HepG2 (cell line): ENCODE data around the gene SNRPD2. TPM values are rescaled to one million over a fixed set of nuclear protein-coding genes. Genes with fewer than 3 reads are reported as not detected.

Experiments
- AGO1 ChIP-seq: fragments of 200-400 bp; formaldehyde crosslinking; IDR thresholded peaks from 2 replicates; pipeline ENCODE4 v1.6.1; 2017; ENCODE audit warnings: mild to moderate bottlenecking, low read depth, low read length, moderate library complexity; ENCODE audit not compliant: poor library complexity, severe bottlenecking
- BORCS8-MEF2B ChIP-seq: sonication (generic); formaldehyde crosslinking; IDR thresholded peaks from 2 replicates; pipeline ENCODE4 v1.8.0; 2022; ENCODE audit warnings: mild to moderate bottlenecking, missing genetic modification reagents
- HNRNPL ChIP-seq: fragments of 200-400 bp; formaldehyde crosslinking; IDR thresholded peaks from 2 replicates; pipeline ENCODE4 v1.6.1; 2017; ENCODE audit warnings: mild to moderate bottlenecking, low read depth, low read length
- HNRNPUL1 ChIP-seq: fragments of 200-400 bp; formaldehyde crosslinking; IDR thresholded peaks from 2 replicates; pipeline ENCODE4 v1.6.1; 2017; ENCODE audit warnings: low read depth, mild to moderate bottlenecking, low read length, moderate library complexity
- IRF9 ChIP-seq: sonication (generic); formaldehyde crosslinking; IDR thresholded peaks from 2 replicates; pipeline ENCODE4 v1.8.0; 2022; ENCODE audit warnings: missing genetic modification reagents, mild to moderate bottlenecking, borderline replicate concordance
- IRX3 ChIP-seq: sonication (generic); formaldehyde crosslinking; IDR thresholded peaks from 2 replicates; pipeline ENCODE4 v1.8.1; 2023; ENCODE audit warnings: mild to moderate bottlenecking, low read depth, missing genetic modification reagents, borderline replicate concordance
- KLF15 ChIP-seq: sonication (generic); formaldehyde crosslinking; IDR thresholded peaks from 2 replicates; pipeline ENCODE4 v1.8.1; 2023; ENCODE audit warnings: borderline replicate concordance, mild to moderate bottlenecking, inconsistent platforms, missing genetic modification reagents, mixed read lengths
- KMT2B ChIP-seq: IDR thresholded peaks from 2 replicates; pipeline ENCODE4 v1.6.1; 2016; ENCODE audit warnings: missing genetic modification reagents, missing compliant biosample characterization
- MBD4 ChIP-seq: IDR thresholded peaks from 2 replicates; pipeline ENCODE4 v1.6.1; 2012; ENCODE audit warnings: low read length, inconsistent platforms, borderline replicate concordance
- NR2C2 ChIP-seq: sonication (generic); formaldehyde crosslinking; IDR thresholded peaks from 2 replicates; pipeline ENCODE4 v1.4.0; 2020; ENCODE audit warnings: missing genetic modification reagents, mild to moderate bottlenecking, moderate library complexity, borderline replicate concordance
- PCBP2 ChIP-seq: fragments of 200-400 bp; formaldehyde crosslinking; optimal IDR thresholded peaks from 2 replicates; pipeline ENCODE3; 2018; ENCODE audit warnings: low read length, low read depth; ENCODE audit not compliant: poor library complexity, severe bottlenecking
- RARG ChIP-seq: sonication (generic); formaldehyde crosslinking; IDR thresholded peaks from 2 replicates; pipeline ENCODE4 v1.4.0; 2020; ENCODE audit warnings: low read depth, mild to moderate bottlenecking, missing genetic modification reagents
- REXO4 ChIP-seq: sonication (generic); formaldehyde crosslinking; IDR thresholded peaks from 2 replicates; pipeline ENCODE4 v1.8.0; 2022; ENCODE audit warnings: missing genetic modification reagents, mild to moderate bottlenecking, borderline replicate concordance
- SIX4 ChIP-seq: sonication (generic); formaldehyde crosslinking; IDR thresholded peaks from 2 replicates; pipeline ENCODE4 v1.4.0; 2020; ENCODE audit warnings: missing genetic modification reagents
- ZBTB7A ChIP-seq: sonication (generic); formaldehyde crosslinking; IDR thresholded peaks from 2 replicates; pipeline ENCODE4 v1.8.0; 2022; ENCODE audit warnings: mild to moderate bottlenecking, missing genetic modification reagents
- ZNF460 ChIP-seq: sonication (generic); formaldehyde crosslinking; IDR thresholded peaks from 2 replicates; pipeline ENCODE4 v1.5.1; 2020; ENCODE audit warnings: missing genetic modification reagents, mild to moderate bottlenecking, borderline replicate concordance
- ZNF543 ChIP-seq: sonication (generic); formaldehyde crosslinking; IDR thresholded peaks from 2 replicates; pipeline ENCODE4 v1.4.0; 2020; ENCODE audit warnings: mild to moderate bottlenecking, missing genetic modification reagents
- ZNF614 ChIP-seq: IDR thresholded peaks from 2 replicates; pipeline ENCODE4 v1.6.1; 2018; ENCODE audit warnings: missing biosample characterization, missing genetic modification reagents, inconsistent platforms, borderline replicate concordance
- ZNF720 ChIP-seq: sonication (generic); formaldehyde crosslinking; IDR thresholded peaks from 2 replicates; pipeline ENCODE4 v1.4.0; 2020; ENCODE audit warnings: missing genetic modification reagents
- ZNF749 ChIP-seq: sonication (generic); formaldehyde crosslinking; IDR thresholded peaks from 2 replicates; pipeline ENCODE4 v1.8.0; 2022; ENCODE audit warnings: mild to moderate bottlenecking, missing genetic modification reagents, moderate library complexity, borderline replicate concordance
- polyA plus RNA-seq, 8 experiments: library from polyadenylated mRNA; depleted of rRNA in 3 of 8; stranded (reverse) in 7 of 8; unstranded in 1 of 8; fragments of >200 nt; fragmentation: Illumina TruSeq in 4 of 8; extraction: Trizol in 4 of 8; gene quantifications; 2 replicates each; pipeline versions ENCODE4 v1.2.1 to v1.2.3, GENCODE V29; 2011 to 2016; ENCODE audit warnings: low read depth in 4 of 8, missing spikeins in 1 of 8, mixed read lengths in 1 of 8; ENCODE audit not compliant: insufficient read depth in 1 of 8
- total RNA-seq, 5 experiments: library from RNA; depleted of rRNA; stranded (reverse); fragments of >200 nt; fragmentation: Illumina TruSeq; extraction: Trizol; gene quantifications; 2 replicates each; pipeline ENCODE4 v1.2.3, GENCODE V29; 2016; ENCODE audit warnings: low read depth in 1 of 5
- TF ChIP-seq, protein P1 (sequence below): sonication (generic); formaldehyde crosslinking; IDR thresholded peaks from 2 replicates; pipeline ENCODE4 v1.5.0; 2020; ENCODE audit warnings: missing genetic modification reagents
- TF ChIP-seq, protein P2 (sequence below): sonication (generic); formaldehyde crosslinking; IDR thresholded peaks from 2 replicates; pipeline ENCODE4 v1.5.0; 2020; ENCODE audit warnings: mild to moderate bottlenecking, missing genetic modification reagents, moderate library complexity
- TF ChIP-seq, protein P3 (sequence below): sonication (generic); formaldehyde crosslinking; IDR thresholded peaks from 2 replicates; pipeline ENCODE4 v1.5.0; 2020; ENCODE audit warnings: mild to moderate bottlenecking, missing genetic modification reagents

Gene SNRPD2
- total and polyA plus RNA-seq, 2 of the 13 experiments (the other 11 are each of a cell fraction or from before 2014, with no cell fraction given), result 299 to 485 TPM

DNA sequence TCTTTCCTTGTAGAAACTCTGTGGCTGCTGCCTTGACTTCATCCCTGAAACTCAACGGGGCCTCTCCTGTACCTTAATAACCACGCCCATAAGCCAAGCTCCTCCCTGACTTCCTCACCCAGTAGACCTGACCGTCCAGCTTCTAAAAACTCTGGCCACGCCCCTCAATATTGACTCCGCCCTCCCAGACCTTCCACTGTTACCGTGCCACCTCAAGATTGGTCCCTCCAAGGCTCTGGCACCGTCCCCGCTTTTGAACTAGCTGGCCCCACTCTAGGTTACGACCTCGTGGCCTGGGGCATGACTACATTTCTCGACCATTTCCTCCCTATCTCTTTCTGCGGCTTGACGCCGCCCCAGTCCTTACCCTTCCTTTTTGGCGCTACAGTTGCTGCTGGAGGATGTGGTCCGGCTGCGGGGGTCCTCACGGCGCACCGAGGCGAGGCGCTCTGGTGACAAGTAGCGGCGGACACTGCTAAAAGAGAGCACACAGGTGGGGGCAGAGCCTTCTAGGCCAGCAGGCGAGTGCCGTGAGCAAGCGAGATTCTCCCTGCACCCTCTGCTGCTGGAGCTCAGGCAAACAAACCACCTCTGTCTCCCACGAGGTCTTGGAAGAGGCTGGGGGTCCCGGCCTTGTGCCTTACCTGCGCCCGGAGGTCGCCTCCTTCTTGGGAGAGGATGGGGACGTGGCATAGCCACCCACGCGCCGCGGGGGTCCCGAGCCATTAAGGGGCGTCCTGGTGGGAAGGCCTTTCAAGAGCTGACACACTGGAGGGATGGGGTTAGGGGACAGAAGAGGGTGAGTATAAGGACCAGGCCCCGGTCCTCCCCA, 50.3 kb downstream of the SNRPD2 start (continued):
- TF ChIP-seq, protein P1, sequence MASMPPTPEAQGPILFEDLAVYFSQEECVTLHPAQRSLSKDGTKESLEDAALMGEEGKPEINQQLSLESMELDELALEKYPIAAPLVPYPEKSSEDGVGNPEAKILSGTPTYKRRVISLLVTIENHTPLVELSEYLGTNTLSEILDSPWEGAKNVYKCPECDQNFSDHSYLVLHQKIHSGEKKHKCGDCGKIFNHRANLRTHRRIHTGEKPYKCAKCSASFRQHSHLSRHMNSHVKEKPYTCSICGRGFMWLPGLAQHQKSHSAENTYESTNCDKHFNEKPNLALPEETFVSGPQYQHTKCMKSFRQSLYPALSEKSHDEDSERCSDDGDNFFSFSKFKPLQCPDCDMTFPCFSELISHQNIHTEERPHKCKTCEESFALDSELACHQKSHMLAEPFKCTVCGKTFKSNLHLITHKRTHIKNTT (CRISPR knock-in tag), result no peak
- TF ChIP-seq IRX3 (CRISPR knock-in tag) (no peak), RARG (CRISPR knock-in tag) (no peak), AGO1 (no peak), IRF9 (no peak), BORCS8-MEF2B (CRISPR knock-in tag) (no peak), KMT2B (CRISPR knock-in tag) (0 out of 2 replicates have a peak, but pooled peaks have one; percentile 4), HNRNPUL1 (no peak), ZNF543 (CRISPR knock-in tag) (no peak), ZNF749 (CRISPR knock-in tag) (no peak), ZNF614 (CRISPR knock-in tag) (no peak), MBD4 (no peak), HNRNPL (no peak), NR2C2 (CRISPR knock-in tag) (no peak), SIX4 (no peak), ZNF720 (no peak), ZNF460 (CRISPR knock-in tag) (no peak), REXO4 (CRISPR knock-in tag) (no peak), PCBP2 (no peak), ZBTB7A (no peak; the same call in 1 of the 2 replicates), KLF15 (CRISPR knock-in tag) (no peak)
- TF ChIP-seq, protein P2, sequence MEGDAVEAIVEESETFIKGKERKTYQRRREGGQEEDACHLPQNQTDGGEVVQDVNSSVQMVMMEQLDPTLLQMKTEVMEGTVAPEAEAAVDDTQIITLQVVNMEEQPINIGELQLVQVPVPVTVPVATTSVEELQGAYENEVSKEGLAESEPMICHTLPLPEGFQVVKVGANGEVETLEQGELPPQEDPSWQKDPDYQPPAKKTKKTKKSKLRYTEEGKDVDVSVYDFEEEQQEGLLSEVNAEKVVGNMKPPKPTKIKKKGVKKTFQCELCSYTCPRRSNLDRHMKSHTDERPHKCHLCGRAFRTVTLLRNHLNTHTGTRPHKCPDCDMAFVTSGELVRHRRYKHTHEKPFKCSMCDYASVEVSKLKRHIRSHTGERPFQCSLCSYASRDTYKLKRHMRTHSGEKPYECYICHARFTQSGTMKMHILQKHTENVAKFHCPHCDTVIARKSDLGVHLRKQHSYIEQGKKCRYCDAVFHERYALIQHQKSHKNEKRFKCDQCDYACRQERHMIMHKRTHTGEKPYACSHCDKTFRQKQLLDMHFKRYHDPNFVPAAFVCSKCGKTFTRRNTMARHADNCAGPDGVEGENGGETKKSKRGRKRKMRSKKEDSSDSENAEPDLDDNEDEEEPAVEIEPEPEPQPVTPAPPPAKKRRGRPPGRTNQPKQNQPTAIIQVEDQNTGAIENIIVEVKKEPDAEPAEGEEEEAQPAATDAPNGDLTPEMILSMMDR (CRISPR knock-in tag), result no peak; the same call in 1 of the 2 replicates
- TF ChIP-seq, protein P3, sequence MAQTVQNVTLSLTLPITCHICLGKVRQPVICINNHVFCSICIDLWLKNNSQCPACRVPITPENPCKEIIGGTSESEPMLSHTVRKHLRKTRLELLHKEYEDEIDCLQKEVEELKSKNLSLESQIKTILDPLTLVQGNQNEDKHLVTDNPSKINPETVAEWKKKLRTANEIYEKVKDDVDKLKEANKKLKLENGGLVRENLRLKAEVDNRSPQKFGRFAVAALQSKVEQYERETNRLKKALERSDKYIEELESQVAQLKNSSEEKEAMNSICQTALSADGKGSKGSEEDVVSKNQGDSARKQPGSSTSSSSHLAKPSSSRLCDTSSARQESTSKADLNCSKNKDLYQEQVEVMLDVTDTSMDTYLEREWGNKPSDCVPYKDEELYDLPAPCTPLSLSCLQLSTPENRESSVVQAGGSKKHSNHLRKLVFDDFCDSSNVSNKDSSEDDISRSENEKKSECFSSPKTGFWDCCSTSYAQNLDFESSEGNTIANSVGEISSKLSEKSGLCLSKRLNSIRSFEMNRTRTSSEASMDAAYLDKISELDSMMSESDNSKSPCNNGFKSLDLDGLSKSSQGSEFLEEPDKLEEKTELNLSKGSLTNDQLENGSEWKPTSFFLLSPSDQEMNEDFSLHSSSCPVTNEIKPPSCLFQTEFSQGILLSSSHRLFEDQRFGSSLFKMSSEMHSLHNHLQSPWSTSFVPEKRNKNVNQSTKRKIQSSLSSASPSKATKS (CRISPR knock-in tag), result no peak
